ENCODE measurements around the gene PDZD4. TPM values are rescaled to one million over a fixed set of nuclear protein-coding genes. Genes with fewer than 3 reads are reported as not detected.

PDZD4 gene
- polyA plus RNA-seq, 1 donor: 2.4 TPM

DNA sequence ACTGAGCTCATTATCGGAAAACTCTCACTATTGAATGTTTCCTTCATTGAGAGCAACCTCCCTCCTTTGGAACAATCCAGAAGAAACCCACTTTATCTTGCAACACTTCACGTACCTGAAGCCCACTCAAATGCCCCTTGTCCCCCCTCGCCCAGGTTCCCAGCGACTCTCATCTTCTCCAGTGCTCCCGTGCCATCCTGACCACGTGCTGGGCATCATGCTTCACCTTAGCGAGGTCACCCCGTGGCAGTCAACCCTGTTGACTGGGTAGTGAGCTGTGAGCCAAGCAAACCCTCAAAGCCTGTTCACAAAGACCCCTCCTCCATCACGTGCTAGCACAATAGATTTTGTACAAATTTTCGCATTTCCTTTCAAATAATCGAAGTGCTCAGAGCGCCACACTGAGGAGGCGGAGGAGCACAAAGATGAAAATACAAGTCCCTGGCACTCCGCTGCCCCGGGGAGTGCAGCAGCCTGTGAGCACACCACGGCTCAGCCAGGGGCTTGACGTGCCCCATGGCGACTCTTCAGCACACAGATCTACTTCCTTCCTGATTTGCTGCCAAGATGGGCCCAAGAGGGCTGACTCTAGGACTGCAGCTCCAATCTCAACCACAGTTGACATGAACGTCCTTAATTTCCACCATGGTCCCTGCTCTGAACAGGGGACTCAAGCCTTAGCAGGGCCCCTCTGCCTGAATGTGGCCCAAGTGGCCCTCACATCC, 15.6 kb downstream of the PDZD4 start:
- DNase-seq (ENCODE audit: low read depth): no peak

DNA sequence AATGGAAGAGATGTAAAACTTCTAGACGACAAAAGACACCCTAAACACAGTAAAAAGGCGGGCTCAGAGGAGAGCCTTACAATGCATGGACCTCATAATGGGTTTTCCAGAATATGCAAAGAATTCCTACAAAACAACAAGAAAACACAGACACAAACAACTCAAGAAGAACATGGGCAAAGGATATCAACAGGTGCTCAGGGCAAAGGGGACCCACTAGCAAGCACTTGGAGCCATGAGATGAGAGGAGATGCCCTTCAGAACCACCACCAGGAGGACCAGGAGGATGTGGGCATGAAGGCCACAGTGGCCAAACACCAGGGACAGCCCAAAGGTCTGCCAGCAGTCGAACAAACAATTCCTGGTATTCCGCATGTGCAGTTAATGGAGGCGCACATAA, 17.2 kb downstream of the PDZD4 start:
- DNase-seq (ENCODE audit: low read depth): no peak

GRCh38 chrX:153812220-153812619, 18.1 kb downstream of the PDZD4 start:
- no peak for DNase-seq (ENCODE audit: low read depth)

DNA sequence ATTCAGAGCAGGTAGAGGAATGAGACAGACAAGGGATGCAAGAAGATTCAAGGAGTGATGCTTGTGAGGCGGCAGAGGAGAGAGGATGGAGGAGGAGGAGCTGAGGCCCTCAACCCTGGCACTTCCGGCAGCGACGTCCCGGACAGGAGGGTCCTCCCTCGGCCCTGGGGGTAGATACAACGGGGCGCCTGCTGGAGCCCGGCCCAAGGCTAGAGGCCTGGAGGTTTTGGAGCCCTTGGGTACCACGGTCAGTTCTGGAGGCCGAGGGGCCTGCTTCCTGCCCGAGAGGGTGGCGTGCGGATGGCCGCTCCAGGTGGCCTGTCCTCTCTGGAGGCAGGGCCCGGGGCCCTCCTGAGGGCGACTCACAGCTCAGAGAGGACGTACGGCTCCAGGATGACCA, 22.4 kb downstream of the PDZD4 start:
- no peak for DNase-seq (ENCODE audit: low read depth)

GRCh38 chrX:153806999-153807575, 23.3 kb downstream of the PDZD4 start:
- DNase-seq (ENCODE audit: low read depth): no peak

DNA sequence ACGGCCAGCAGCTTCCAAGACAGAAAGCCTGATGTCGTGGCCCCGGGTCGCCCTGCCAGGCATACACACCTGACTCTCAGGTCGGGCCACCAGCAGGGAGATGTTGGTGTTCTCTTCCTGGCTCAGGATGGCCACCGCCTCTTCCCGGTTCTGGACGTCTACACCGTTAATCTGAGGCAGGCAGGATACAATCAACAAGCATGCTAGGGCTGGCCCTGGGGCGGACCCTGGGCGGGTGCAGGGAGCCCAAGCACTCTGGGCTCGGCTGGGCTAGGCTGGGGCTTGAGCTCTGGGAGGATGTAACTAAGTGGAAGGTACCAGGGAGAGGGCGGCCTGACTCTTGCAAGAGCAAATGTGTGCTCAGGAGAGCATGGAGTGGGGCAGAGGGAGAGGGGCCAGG, 24.9 kb downstream of the PDZD4 start:
- DNase-seq (ENCODE audit: low read depth): no peak

- DNase-seq (ENCODE audit: low read depth): no peak
Measured at GRCh38 chrX:153804621-153805020, 25.7 kb downstream of the PDZD4 start.

- DNase-seq (ENCODE audit: low read depth): no peak
Measured at GRCh38 chrX:153804100-153804595, 26.2 kb downstream of the PDZD4 start.

- no peak for DNase-seq (ENCODE audit: low read depth)
Measured at GRCh38 chrX:153803211-153804099, 26.9 kb downstream of the PDZD4 start.

- DNase-seq (ENCODE audit: low read depth): no peak
Measured at GRCh38 chrX:153802513-153803045, 27.8 kb downstream of the PDZD4 start.

DNA sequence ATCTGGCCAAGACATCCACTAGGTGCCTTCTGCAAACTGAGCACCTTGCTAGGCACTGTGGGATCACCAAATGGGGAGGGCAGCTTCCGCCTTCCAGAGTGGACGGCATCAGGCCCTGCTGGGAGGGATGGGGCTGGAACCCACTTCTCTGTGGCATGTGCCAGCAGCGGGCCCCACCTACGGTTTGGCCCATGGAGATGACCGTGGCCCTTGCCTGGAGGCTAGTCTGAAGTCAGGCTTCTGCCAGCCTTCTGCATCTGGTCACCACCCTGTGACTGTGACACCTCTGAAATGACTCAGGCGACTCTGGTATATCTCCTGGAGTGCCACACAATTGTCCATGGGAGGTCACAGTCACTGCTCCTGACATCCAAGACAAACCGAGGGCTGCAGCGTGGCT, 28.7 kb downstream of the PDZD4 start:
- DNase-seq (ENCODE audit: low read depth): no peak

GRCh38 chrX:153800746-153801145, 29.6 kb downstream of the PDZD4 start:
- no peak for DNase-seq (ENCODE audit: low read depth)

DNA sequence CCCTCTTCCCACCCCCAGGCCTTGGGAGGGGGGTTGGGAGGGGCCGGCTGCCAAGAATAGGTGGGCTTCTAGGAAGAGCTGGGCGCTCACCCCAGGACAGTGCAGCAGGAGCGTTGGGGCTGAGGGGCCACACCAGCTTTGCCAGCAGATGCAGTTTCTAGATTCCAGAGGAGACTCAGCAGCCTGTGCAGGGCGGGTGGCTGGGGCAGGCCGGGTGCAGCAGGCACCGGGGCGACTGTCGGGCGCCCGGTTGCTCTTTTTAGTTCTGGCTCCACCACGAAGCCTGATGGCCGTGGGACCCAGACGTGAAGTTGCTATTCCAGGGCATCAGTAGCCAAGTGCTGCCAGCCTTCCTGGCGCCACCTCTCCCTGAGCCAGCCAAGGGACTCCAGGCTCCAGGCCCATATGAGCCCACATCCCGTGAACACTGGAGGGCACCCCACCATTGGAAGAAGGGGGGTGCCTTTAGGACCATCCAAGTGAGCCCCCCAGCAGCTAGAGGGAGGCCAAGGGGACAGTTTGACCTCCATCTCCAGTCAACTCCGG, 30.1 kb downstream of the PDZD4 start:
- DNase-seq (ENCODE audit: low read depth): no peak

DNA sequence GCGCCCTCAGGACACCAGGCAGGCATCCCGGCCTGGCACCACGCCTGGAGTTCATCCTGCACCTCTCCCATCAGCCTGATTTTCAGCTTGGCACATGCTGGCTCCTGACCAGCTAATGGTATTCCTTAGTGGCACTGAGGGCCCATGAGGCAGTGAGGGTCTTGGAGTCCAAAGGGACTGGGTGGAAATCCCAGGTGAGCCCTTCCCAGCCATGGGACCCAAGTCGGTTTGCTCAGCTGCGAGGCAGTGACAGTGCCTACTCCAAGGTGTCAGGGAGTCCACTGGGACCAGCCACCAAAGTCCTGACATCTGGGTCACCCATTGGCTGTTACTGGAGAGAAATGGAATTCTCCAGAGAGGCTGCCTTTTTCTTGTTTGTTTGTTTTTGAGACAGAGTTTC, 31.0 kb downstream of the PDZD4 start:
- no peak for DNase-seq (ENCODE audit: low read depth)

- no peak for DNase-seq (ENCODE audit: low read depth)
Measured at GRCh38 chrX:153797415-153798015, 32.8 kb downstream of the PDZD4 start.

DNA sequence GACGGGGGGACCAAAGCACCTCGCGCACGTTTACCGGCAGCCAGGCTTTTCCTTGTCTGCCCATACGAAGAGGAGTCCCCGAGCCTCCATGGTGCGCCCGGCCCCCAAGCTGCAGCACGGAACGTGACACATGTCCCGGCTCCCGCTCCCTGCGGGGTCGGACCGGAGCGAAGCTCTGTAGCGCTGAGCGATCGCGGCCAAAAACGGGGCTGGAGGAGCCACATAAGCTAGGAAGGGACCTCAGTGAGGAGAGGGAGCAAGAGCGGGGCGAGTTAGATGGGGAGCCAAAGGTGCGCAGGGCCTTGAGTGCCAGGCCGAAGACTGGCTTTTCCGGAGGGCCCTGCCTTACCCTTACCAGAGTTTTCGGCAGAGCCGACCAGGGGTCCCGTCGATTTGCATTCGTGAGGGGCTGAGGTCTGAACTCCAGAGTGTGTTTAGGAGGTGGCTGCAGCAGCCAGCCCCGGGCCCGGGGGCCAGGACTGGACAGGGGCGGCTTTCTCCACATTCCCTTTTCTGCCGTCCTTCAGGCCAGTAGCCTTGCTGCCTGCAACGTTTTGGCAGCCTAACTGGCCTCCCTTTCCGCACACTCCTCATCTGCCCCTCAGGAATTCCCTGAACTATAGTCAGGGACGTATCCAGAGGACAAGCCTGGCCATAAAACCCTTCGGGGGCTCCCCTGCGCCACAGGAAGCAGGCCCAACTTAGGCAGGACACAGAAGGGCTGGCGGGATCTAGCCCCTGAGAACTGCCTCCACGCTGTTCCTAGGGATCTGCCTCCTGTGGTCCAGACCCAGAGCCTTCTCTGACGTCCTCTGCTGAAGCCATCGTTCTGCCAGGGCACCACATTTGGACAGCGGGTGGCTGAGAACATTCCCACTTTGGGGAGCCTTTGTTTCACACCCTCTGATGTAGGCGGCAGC, 35.2 kb downstream of the PDZD4 start:
- no peak for DNase-seq (ENCODE audit: low read depth)

- DNase-seq (ENCODE audit: low read depth): peak; percentile 84
Measured at GRCh38 chrX:153794018-153794896, 36.1 kb downstream of the PDZD4 start, which contains the start of the genes IDH3G and SSR4. TSS of gene IDH3G (minus strand) at chrX:153794375. CDS start at chrX:153794326, 49 bp downstream. TSS of gene SSR4 (plus strand) at chrX:153794668. CDS start at chrX:153794688, 20 bp downstream.

DNA sequence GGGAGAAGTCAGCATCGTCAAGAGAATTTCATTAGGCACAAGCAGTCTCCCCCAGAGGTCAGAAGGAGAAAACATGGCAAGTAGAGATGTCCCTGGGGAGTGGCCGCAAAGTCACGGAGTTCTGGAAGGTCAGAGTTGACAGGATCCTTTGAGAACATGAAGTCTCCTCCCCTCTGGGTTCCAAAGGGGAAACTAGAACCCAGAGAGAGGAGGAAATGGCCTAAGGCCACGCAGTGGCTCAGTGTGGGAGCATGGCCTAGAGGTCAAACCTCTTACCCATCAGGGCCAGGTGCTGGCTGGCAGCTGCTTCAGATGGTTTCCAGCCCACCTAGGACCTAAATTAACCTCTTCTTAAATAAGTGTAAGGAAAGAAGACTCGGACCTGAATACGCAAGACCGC, 37.1 kb downstream of the PDZD4 start:
- no peak for DNase-seq (ENCODE audit: low read depth)

DNA sequence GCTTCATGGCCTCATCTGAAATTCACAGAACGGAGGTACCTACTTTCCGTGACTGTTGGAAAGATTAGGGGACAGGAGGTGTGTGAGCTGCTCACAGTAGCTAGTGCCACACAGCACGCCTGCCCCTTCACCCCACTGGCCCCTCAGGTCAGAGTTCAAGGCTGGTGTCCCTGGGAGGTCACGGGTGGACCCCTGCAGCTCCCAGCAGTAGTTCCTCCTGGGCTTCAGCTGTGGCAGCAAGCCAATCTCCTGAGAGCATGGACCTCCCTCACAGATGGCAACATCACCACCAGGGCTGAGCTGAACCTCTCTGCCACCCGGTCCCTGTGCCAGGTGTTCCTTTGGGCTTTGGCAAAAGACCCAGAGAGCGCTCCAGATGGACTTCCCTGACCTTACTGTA, 38.0 kb downstream of the PDZD4 start:
- no peak for DNase-seq (ENCODE audit: low read depth)
